ENCODE data around the gene PIEZO2.

Gene PIEZO2

DNA sequence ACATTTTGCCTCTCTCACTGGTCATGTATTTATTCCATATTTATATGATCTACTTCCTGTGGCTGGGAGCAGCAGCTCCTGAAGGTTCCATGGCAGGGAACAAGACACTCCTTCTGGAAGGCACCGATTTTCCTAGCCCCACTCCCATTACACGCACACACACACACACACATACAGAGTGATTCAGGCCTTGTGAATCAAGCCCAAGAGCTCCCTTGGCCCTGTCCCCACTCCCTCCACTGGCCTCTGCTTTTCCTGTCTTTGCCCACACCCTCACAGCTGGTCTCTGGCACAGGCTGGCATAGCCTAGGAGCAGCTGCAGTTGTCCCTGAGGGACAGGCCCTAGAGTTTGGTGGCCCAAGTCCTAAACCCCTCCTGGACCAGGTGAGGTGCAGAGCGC lies 421.9 kb downstream of the PIEZO2 start:
- DNase-seq (ENCODE audit: low spot score): no peak
- TF ChIP-seq, protein P1, sequence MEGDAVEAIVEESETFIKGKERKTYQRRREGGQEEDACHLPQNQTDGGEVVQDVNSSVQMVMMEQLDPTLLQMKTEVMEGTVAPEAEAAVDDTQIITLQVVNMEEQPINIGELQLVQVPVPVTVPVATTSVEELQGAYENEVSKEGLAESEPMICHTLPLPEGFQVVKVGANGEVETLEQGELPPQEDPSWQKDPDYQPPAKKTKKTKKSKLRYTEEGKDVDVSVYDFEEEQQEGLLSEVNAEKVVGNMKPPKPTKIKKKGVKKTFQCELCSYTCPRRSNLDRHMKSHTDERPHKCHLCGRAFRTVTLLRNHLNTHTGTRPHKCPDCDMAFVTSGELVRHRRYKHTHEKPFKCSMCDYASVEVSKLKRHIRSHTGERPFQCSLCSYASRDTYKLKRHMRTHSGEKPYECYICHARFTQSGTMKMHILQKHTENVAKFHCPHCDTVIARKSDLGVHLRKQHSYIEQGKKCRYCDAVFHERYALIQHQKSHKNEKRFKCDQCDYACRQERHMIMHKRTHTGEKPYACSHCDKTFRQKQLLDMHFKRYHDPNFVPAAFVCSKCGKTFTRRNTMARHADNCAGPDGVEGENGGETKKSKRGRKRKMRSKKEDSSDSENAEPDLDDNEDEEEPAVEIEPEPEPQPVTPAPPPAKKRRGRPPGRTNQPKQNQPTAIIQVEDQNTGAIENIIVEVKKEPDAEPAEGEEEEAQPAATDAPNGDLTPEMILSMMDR (IDR thresholded peaks at IDR 0.05; ENCODE audit: extremely low read depth, missing control alignments): no peak

DNA sequence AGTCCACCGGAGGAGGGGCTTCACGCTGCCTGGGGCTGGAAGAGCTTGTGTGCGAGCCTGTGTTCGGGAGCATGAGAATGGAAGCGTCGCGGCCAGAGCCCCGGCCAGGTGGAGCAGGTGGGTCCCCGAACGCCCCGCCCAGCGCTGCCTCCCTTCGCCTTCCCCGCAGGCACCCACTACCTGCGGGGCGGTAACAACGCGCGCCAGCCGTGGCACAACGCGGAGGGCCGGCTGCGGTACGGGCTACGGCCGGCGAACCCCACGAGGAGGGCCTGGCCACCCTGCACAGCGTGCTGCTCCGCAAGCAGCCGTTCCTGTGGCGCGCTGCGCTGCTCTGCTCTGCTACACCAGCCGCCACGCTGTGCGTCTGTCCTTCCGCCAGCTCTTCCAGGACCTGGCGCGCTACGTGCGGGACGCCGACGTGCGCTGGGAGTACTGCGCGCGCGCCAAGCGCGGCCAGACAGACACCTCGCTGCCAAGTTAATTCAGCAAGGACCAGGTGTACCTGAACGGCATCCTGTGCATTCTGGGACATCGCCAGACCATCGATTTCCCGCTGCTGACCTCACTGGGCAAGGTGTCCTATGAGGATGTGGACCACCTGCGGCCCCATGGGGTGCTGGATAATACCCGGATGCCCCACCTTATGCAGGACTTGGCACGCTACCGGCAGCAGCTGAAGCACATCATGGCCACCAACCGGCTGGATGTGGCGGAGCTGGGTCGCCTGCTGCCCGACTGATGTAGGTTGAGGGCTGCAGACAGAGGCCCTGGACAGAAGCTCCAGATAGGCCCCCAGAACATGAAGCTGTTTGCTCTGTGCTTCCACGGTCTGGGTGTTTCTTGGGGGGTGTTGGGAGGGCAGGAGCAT lies 422.9 kb downstream of the PIEZO2 start:
- DNase-seq (ENCODE audit: low spot score): no peak
- TF ChIP-seq, protein P1 (IDR thresholded peaks at IDR 0.05; ENCODE audit: extremely low read depth, missing control alignments): no peak

DNA sequence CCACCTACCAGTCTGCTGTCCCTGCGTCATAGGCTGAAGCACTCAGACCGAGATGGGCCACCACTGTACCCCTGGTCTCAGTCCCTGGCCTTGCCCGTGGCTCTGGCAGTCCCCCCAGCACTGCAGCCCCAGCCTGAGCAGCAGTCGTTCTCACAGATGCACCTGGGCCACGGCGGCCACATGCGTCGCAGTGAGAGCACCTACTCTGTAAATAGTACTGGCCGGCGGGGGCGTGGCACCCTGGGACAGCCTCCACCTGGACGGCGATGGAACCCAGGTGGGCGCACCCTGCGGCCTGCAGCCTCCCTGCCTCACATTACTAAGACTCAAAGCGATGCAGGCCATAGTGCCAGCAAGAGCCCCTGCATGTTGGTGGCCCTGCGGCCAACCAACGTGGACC lies 424.7 kb downstream of the PIEZO2 start:
- TF ChIP-seq, protein P1 (IDR thresholded peaks at IDR 0.05; ENCODE audit: extremely low read depth, missing control alignments): no peak
- DNase-seq (ENCODE audit: low spot score): no peak

DNA sequence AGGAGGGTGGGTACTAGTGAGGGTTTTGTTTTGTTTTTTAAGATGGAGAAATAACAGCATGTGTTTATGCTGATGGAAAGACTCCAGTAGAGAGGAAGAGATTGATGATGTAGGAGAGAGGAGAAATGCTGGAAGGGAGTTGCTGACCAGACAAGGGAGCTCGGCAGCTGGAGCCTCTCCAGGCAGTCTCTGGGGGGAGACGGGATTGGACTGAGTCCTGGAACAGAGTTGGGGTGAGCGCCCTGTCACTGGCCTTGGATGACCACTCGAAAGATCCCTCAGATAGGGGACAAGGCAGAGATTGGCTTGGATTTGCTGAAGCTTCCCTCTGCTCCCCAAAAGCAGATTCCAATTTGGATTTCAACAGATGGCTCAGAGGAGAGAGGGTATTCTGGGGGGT lies 425.9 kb downstream of the PIEZO2 start:
- TF ChIP-seq, protein P1 (IDR thresholded peaks at IDR 0.05; ENCODE audit: extremely low read depth, missing control alignments): no peak
- no peak for DNase-seq (ENCODE audit: low spot score)

DNA sequence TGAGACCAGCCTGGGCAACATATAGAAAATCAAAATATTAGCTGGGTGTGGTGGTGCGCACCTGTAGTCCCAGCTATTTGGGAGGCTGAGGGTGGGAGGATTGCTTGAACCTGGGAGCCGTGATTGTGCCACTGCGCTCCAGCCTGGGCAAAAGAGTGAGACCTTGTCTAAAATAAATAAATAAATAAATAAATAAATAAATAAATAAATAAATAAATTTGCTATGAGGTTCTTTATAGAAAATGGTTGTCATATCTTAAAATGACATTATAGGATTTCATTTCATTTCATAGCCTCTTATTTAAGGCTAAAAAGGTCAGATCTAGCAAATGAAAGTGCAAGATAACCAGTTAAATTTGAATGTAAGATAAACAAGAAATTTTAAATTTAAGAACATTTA lies 430.6 kb downstream of the PIEZO2 start:
- TF ChIP-seq, protein P1 (IDR thresholded peaks at IDR 0.05; ENCODE audit: extremely low read depth, missing control alignments): no peak

DNA sequence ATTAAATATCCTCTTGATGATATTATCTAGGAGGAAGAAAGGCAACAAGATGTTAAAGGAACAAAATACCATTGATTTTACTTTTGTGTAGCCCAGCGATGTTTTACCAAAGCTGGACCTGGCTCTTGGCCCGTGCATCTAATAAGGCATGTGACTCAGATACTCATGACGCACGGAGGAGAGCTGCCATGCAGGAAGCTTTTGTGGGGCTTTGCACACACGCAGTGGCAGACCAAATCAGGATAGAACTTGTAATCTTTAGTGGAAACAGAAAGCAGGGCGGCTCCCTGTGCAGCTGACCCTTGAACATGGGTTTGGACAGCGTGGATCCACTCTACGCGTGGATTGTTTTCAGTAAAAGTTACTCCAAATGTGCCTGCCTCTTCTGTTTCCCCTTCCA lies 433.6 kb downstream of the PIEZO2 start:
- no peak for DNase-seq (ENCODE audit: low spot score)
- TF ChIP-seq, protein P1 (IDR thresholded peaks at IDR 0.05; ENCODE audit: extremely low read depth, missing control alignments): no peak

More for the DNA sequence above, 430.6 kb downstream of the PIEZO2 start:
- DNase-seq (ENCODE audit: low spot score): no peak

DNA sequence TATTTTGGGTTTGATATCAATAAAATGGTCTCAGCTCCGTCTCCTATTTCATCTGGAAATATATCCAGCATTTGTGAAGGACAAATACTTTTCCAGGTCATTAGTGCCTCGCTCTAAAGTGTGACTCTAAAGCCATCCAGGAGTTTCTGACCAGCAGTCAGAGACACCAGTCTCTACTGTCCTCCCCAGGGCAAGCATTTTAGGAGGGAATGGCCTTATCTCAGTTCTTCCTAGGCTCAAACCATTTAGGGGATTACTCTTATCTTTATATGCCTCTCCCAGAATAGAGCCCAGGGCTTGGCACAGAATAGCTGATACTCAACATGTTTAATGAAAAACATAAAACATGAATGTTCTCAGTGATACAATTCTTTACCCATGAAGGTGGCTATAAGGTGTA lies 436.0 kb downstream of the PIEZO2 start:
- no peak for DNase-seq (ENCODE audit: low spot score)
- TF ChIP-seq, protein P1 (IDR thresholded peaks at IDR 0.05; ENCODE audit: extremely low read depth, missing control alignments): no peak
